ENCODE data around the gene GRID2.

Gene GRID2

DNA sequence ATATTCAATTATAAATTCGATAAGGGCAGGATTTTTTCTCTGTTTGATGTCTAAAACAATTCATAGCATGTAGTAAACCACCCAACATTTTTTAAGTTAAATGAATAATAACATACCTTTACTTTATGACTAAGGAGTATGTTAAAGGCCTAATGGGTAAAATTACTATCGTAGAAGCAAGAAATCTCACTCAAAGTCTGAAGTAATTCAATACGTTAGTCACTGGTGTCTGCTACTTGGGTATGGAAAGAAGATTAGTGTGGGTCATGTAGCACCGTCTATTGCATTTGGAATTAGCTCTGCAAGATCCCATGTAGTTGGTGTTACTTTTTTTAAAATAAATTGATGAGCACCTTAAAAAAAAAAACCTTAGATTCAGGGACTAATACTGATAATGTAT, 374.5 kb downstream of the GRID2 start:
- DNase-seq (ENCODE audit: low read depth in 2 of 2, low spot score in 1 of 2): no peak

DNA sequence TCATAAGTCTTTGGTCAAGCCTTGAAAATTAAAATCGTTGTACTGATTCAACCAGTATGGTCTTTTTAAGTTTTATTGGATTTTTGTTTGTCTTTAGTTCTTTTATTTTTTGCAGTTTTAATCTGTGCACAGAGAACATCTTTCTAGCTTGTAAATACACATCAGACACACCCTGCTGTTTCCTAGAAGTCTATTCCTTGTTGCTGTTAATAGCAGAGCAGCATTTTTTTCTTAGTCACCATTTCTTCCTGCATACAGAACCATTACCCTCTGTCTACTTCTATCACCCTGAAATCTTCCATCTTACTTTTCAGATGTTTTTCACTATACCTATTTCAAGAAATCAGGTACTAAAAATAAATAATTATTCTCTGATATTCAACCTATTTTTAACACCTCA, 375.4 kb downstream of the GRID2 start:
- DNase-seq (ENCODE audit: low read depth in 2 of 2, low spot score in 1 of 2): no peak

DNA sequence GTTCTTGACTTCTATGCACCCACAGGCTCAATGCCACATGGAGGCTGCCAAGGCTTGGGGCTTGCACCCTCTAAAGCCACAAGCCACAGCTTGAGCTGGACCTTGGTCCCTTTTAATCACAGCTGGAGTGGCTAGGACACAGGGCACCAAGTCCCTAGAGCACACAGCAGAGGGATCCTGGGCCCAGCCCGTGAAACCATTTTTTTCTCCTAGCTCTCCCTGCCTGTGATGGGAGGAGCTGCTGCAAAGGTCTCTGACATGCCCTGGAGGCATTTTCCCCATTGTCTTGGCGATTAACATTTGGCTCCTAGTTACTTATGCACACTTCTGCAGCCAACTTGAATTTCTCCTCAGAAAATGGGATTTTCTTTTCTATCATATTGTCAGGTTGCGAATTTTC, 410.9 kb downstream of the GRID2 start:
- DNase-seq (ENCODE audit: low read depth in 2 of 2, low spot score in 1 of 2): no peak

DNA sequence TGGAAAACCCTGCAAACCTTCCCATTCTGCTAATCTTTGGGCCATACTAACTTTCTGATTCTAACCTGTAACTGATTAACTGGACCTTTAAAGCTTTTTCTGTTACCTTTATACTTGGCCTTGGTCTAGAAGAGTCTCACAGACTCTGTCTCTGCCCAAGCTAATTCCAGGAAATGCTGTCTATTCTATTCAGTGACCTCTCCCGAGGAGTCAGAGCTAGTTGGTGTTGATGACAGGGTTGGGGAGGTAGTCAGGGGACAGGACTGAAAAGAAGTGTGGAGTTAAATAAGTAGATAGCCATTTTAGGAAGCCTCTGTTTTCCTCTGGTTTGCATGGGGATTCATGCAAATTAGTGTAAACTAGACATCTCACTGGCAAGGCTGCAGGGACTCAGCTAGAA, 429.5 kb downstream of the GRID2 start:
- no peak for DNase-seq (ENCODE audit: low read depth in 2 of 2, low spot score in 1 of 2)

DNA sequence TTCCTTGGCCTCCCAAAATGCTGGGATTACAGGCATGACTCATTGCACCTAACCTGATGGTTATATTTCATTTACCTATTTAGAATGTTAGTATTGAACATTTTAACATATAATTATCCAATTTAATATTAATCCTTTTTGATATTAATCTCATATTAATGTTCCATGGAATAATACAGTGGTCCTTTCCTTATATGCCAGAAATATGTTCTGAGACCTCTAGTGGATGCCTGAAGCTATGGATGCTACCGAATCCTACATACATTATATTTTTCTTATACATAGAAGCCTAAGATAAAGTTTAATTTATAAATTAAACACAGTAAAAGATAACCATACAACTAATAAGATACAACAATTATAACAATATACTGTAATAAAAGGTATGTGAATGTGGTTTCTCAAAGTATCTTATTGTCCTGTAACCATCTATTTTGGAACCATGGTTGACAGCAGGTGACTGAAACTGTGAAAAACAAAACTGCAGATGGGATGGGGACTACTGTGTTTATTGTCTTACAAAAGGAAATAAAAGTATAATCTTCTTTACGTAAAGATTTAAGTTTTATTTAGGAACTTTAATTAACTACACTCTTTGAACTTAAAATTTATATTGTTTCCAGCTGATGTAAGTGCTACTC, 431.4 kb downstream of the GRID2 start:
- DNase-seq (ENCODE audit: low read depth in 2 of 2, low spot score in 1 of 2): no peak

DNA sequence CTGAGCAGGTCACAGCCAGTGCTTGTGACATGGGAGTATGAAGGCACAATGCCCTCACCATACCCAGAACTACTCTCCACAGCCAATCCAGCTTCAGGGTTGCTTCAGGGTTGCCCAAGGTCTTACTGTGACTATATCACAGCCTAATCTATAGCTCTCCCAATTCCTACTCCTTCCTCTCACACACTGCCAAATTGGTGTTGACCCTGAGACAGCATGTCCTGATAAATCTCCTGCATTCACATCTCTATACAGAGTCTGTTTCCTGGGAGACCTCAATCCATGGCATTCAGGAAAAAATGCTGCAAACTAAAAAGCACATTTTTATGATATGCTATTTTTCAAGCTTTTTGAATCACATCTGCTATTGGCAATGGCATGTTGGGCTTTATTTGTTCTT, 456.7 kb downstream of the GRID2 start:
- no peak for DNase-seq (ENCODE audit: low read depth in 2 of 2, low spot score in 1 of 2)

DNA sequence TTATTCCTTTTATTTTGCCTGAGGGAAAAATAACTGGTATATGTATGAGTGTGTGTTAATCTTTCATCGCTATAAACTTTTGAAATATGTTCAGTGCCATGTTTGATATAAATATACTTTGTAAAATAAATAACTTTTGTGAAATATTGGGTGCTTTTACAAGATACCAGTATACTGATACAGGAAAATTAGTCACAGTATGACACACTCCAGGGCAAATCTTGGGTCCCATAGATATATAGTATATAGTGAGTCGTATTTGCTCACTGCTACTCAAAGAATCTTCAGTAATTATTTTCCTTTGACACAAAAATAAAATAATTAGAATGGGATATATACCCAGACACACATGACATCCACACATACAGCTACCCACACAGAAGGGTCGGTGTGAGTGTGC, 472.3 kb downstream of the GRID2 start:
- no peak for DNase-seq (ENCODE audit: low read depth in 2 of 2, low spot score in 1 of 2)

DNA sequence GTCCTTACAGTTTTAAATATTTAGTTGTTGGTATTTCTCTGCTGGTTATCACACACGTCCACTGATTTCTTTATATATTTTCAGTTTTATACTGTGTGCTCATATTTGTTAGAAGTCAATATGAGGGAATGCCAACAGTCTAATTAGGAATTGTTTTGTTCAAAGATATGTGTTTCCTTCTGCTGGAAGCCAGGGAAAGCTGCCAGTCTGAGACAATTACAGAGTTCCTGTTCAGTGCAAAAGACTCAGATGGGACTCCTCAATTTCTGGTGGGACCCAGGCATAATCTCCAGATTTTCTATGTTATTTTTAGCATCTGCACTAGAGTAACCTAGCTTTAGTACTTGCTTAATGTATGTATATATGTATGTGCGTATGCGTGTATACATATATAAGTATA, 486.0 kb downstream of the GRID2 start:
- DNase-seq (ENCODE audit: low read depth in 2 of 2, low spot score in 1 of 2): no peak

DNA sequence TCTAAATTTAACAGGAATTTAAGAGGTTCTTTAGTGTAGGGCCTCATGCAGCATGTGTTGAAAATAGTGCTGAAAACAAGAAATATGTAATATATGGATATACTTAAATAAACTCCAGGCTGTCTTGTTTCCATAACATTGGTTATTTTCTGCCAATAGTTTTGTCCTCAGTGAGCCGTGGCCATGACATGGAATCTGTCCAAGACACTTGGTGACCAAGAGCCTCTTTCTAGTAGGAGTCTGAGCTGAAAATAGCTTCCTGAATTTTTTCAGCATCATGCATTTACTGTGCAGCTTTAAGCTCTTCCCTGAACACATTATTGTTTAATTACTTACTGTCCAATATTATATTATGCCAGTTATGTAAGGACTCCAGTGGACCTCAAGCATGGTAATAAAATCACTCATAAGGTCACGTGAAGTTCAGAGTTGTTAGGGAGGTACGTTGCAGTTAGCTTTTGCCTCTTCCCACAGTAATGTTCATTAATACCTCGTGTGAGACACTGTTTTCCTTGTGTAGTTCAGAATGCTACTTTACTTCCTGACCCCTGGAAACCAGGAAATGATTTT, 488.2 kb downstream of the GRID2 start:
- DNase-seq (ENCODE audit: low read depth in 2 of 2, low spot score in 1 of 2): no peak

DNA sequence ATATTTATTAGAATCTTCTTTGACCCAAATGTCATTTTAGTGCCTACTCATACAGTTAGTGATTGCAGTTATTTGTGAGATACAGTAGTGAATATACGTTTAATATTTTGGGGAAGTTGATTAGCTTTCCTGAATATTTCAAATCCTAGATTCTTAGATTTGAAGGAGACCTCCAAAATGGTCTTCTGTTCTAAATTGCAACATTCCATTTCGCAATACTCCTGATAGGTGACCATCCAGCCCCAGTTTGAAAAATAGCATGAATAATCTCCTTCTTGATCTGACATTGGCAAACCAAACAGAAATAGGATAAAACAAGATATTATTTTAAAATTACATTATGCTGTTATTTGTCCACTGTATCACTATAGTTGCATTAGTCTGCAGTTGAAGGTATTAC, 505.6 kb downstream of the GRID2 start:
- no peak for DNase-seq (ENCODE audit: low read depth in 2 of 2, low spot score in 1 of 2)

DNA sequence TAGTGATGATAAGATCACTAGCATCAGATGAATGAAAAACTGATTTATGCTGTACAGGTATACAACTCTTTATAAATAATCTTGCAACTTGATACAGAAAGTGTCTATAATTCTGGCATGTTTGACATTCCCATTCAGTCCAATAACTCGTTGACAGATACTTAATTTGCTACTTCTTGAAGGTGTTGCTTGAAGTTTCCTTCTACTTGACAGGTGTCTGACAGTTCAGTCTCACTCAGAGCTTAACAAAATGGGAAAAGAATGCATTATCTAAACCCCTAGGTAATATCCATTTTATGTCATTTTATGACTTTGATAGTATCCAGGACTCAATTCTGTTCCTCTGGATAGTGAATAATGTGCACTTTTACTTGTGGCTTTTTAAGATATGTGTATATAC, 508.9 kb downstream of the GRID2 start:
- DNase-seq (ENCODE audit: low read depth in 2 of 2, low spot score in 1 of 2): no peak

DNA sequence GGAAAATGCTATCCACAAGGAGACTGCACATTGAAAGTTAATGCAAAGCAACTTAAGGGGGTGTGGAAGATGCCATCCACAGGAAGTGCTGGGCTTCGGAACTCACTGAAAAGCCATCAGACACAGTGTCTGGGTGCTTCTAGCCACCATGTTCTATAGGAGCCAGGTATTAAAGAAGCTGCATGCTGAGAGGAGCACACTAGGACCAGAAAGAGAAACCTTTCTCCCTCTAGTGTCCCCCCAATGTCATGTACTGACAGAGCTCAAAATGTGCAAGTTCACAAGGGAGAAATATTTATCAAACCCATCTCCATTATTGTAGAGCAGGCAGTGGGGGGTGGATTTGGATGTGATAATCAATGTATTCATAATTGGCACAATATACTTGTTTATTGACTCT, 510.9 kb downstream of the GRID2 start:
- no peak for DNase-seq (ENCODE audit: low read depth in 2 of 2, low spot score in 1 of 2)

DNA sequence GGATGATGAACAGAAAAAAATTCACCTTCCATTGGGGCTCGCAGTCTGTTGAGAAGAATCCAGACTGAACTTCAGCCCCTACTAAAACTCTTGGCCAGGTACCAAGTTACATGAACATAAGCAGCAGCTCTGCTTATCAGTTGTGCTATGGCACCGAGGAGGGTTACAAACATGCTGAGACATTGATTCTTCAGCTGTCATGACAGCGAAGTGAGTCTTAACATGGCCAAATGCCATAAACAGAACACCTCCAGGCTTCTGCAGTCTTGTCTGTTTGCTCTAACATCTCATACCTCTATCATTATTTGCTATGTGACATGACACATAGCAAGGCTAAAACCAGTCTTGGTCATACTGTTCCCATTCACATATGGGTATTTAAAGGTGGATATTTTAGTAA, 521.5 kb downstream of the GRID2 start:
- no peak for DNase-seq (ENCODE audit: low read depth in 2 of 2, low spot score in 1 of 2)

DNA sequence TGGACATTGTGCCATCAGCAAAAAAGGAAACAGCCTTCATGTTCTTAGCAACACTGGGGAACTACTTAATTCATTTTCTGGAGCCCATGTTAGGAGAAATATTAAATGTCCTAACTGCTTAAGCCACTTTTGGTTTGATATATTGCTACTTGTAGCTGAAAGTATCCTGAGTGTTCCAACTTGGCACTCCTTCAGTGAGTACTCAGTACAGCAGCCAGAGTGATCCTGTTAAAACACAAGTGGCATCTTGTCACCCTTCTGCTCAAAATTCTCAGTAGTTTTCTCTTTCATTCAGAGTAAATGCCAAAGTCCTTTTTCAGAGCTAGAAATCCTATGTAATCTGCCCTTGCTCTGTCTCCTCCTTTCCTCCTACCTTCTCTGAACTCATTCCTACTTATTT, 522.0 kb downstream of the GRID2 start:
- no peak for DNase-seq (ENCODE audit: low read depth in 2 of 2, low spot score in 1 of 2)

DNA sequence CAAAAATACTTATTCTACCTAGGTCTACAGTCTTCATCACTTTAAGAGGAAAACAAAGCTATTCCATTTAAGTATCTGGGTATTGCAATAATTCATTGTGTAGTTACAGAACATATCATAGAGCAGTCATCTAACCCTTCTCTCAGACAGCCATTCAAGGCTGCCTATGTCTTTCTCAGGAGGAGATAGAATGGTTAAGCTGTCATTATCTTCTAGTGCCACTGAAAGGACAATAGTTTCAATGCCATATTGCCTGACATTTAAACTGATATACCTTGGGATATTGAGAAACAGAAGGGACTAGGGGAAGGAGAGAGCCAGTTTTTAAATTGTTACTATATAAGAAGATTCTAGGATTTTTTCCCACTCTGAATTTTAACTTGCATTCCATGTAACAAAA, 527.0 kb downstream of the GRID2 start:
- DNase-seq (ENCODE audit: low read depth in 2 of 2, low spot score in 1 of 2): no peak

DNA sequence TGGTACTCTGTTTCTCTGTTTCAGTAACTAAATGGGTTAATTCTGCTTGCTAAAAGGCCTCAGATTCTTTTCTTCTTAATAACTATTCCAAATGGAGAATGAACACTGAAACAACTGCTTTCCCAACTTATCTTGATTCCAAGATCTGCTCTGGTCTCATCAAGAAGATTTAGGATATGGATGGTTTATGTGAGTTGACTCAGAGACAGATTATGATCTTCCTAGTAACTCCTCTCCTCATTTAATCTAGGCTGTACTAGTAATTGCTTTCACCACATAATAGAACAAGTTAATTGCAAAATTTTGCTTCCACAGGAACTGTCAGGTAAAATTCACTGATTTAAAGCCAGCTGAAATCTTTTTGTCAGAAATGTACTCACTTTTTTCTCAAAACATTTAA, 537.1 kb downstream of the GRID2 start:
- DNase-seq (ENCODE audit: low read depth in 2 of 2, low spot score in 1 of 2): no peak

DNA sequence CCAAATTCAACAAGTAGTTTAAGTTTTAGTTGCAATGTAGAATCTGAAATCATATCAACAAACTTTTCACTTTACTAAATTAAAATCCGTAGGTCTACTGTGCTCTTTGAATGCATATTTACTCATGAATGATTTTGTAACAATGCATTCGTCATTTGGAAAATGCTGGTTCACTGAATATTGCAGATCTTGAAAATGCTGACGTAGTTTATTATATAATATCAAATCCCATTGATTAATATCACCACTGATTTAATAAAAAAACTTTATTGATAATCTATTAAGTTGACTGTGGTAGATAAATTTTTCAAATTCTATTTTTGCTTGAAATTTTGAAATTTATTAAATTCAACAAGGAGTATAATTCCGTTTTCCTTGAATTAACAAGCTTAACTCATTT, 540.0 kb downstream of the GRID2 start:
- DNase-seq (ENCODE audit: low read depth in 2 of 2, low spot score in 1 of 2): no peak

DNA sequence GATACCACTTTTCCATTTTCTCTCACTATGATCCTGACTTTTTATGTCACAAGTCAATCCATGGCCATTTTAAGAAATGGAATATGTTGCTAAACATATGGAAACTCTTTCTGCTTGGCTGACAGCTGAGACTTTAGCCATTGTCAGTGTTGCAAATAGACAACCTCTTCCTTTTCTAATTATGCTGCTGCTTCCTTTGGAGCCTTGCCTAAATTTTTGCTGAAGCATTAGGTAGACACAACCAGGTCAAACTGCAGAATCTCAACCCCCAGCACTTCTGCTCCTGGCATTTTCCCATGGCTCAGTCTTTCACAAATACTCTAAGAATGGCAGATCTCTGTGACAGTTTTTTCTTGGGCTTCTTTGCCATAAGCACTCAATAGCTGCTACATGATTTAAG, 543.3 kb downstream of the GRID2 start:
- no peak for DNase-seq (ENCODE audit: low read depth in 2 of 2, low spot score in 1 of 2)

DNA sequence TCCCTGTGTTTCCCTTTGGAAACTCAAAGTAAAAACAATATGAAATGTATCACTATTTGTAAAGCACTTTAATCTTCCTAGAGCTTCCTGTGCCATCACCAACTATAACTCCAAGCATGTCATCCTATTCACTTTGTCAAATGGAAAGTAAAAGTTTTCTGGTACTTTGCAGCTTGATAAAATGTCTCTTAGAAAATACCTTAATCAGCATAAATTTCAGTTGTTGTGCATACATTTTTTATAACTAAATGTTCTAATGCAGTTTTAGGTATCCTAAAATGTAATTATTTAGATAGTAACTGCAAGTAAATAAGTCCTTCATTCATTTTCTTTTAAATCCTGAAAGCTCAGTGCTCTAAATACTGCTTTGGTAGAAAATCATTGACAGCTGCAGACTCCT, 558.7 kb downstream of the GRID2 start:
- no peak for DNase-seq (ENCODE audit: low read depth in 2 of 2, low spot score in 1 of 2)

DNA sequence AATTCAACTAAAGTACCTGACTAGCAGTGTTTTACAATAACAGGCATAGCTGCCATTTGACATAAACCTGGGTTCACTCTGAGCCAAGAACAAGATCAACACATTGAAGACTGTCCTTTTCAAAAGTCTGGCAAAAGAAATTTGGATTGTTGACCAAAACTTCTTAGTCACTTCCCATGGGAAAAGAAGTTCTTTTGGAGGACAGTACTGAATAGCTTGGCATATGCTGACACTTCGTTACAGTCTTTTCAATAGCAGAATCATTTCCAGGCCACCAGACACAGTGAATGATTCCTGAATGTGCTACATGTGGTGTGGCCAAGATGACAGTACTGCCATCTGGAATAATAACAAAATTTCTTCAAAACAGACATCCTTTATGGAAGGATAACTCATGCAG, 560.3 kb downstream of the GRID2 start:
- no peak for DNase-seq (ENCODE audit: low read depth in 2 of 2, low spot score in 1 of 2)

DNA sequence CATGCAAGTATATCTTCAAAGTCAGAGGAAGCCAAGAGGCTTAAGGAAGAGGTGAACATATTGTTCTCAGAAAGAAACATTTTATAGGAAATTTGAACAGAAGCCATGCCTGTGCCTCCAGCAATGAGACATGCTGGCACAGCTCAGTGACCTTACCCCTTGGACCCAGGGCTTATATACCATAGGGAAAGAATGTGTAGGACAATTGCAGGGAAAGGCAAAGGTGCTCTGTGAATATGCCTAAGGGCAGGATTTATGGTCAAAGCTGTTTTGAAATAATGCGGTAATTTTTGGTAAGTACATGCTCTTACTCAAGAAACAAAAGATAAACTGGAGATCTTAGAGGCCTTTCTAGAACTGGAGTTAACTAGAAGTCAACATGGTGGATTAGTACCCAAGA, 568.8 kb downstream of the GRID2 start:
- DNase-seq (ENCODE audit: low read depth in 2 of 2, low spot score in 1 of 2): no peak

DNA sequence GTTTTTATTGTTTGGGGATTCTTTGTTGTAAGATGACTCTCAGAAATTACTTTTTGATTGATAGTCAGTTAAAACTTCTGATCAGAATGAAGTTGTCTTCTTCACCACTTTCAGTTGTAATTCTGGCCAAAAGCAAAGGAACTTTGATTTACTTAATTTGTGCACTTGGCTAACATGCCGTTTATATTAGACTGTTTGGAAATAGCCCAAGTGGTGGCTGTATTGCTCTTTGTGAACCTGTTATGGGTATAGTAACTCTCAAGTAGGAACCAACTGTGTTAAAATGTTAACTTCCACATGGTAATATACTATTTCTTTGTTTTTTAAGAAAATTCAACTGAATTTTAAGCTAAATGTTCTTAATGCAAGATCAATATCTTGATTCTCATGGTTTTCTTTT, 581.9 kb downstream of the GRID2 start:
- DNase-seq (ENCODE audit: low read depth in 2 of 2, low spot score in 1 of 2): no peak

DNA sequence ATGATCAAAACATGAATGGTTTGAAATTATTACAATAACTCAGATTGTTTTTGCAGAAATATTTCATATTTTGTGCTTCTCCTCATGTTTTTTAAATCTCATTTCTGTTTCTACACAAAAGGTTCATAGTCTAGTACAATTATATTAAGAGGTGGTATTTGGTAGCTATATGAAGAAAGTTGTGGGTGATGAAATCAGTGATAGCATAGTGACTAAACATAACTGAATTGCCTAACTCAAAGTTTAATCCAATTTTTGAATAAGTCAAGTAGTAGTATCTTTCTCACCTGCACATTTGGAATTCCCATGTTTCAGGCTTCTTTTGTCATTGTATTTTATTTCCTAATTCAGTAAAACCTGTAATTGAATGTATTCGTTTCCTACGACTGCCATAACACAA, 648.7 kb downstream of the GRID2 start:
- DNase-seq (ENCODE audit: low read depth in 2 of 2, low spot score in 1 of 2): no peak

DNA sequence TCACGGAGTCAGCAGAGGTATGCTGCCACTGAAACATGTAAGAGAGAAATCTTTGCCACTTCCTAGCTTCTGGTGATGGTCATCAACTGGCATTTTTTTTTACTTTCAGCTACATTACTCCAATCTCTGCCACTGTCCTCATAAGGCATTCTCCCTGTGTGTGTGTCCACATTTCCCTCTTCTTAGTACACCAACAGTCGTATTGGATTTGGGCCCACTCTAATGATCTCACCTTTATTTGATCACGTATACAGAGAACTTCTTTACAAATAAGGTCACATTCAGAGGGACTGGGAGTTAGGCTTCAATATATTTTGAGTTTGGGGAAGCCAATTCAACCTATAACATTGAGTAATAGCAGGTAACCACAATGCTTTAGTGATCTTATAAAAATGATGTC, 649.1 kb downstream of the GRID2 start:
- no peak for DNase-seq (ENCODE audit: low read depth in 2 of 2, low spot score in 1 of 2)
